GM18951 (cell line): ENCODE measurements around the gene RNF10.

Source experiments
- POLR2A ChIP-seq: IDR thresholded peaks from 4 replicates; pipeline ENCODE4 v1.6.1; 2011; ENCODE audit warnings: mild to moderate bottlenecking; ENCODE audit not compliant: insufficient read length, insufficient read depth; ENCODE audit errors: extremely low read depth
- in situ Hi-C: fragments of 300-500 bp; cut with MboI; formaldehyde crosslinking; loops from one replicate; pipeline ENCODE4 v1.12.0; 2022; ENCODE audit warnings: low sequenced_read_pairs, mixed read lengths, inconsistent platforms; ENCODE audit not compliant: unreplicated experiment

RNF10 gene

GRCh38 chr12:120574106-120574505 is 40.0 kb downstream of the RNF10 start:
- in situ Hi-C loops, result no loop called here
- TF ChIP-seq POLR2A, result no peak

GRCh38 chr12:120579179-120579578 is 45.0 kb downstream of the RNF10 start:
- TF ChIP-seq POLR2A, result no peak
- in situ Hi-C loops, result no loop called here

GRCh38 chr12:120580787-120581723 is 46.9 kb downstream of the RNF10 start, which contains the start of gene POP5:
Gene POP5 (minus strand): TSS chr12:120581402. CDS start chr12:120581362, 40 bp downstream.
- peak; percentile 89 for TF ChIP-seq POLR2A
- in situ Hi-C loops, result no loop called here

- no peak for TF ChIP-seq POLR2A
- in situ Hi-C loops, result no loop called here
These were observed 47.8 kb downstream of the RNF10 start for GRCh38 chr12:120581998-120582397.

GRCh38 chr12:120583478-120584030 is 49.4 kb downstream of the RNF10 start:
- in situ Hi-C loops, result no loop called here
- no peak for TF ChIP-seq POLR2A

- TF ChIP-seq POLR2A, result no peak
- in situ Hi-C loops, result no loop called here
These were observed 50.4 kb downstream of the RNF10 start for GRCh38 chr12:120584343-120585149.

GRCh38 chr12:120586206-120586605 is 52.0 kb downstream of the RNF10 start:
- no peak for TF ChIP-seq POLR2A
- in situ Hi-C loops, result no loop called here

- in situ Hi-C loops, result no loop called here
These were observed 52.7 kb downstream of the RNF10 start for GRCh38 chr12:120586860-120587259.

GRCh38 chr12:120588371-120588770 is 54.2 kb downstream of the RNF10 start:
- no peak for TF ChIP-seq POLR2A
- in situ Hi-C loops, result no loop called here

More at GRCh38 chr12:120586860-120587259, 52.7 kb downstream of the RNF10 start:
- no peak for TF ChIP-seq POLR2A

- in situ Hi-C loops, result no loop called here
- TF ChIP-seq POLR2A, result no peak
These were observed 55.1 kb downstream of the RNF10 start for GRCh38 chr12:120588948-120589930.

- no peak for TF ChIP-seq POLR2A
- in situ Hi-C loops, result no loop called here
These were observed 56.7 kb downstream of the RNF10 start for GRCh38 chr12:120590741-120591407.
